M059J (cell line): ENCODE measurements around the gene COL4A6. TPM values are rescaled to one million over a fixed set of nuclear protein-coding genes. Genes with fewer than 3 reads are reported as not detected.
"Not testable (repeated sequence)": the region's sequence is repeated elsewhere in the genome, so short reads cannot be mapped to it uniquely, and the experiment has no call there.

Experiments used
- DNase-seq: peaks from one replicate; pipeline ENCODE4 v3.0.0-alpha.2; 2012; ENCODE audit warnings: low read depth
- total RNA-seq: library from RNA; depleted of rRNA; stranded (reverse); fragments of >200 nt; shearing (Covaris generic); gene quantifications from 2 replicates; pipeline ENCODE4 v1.2.3, GENCODE V29; 2014; rRNA removed

The COL4A6 gene
- 0.47 and 0.94 TPM in 2 replicates for total RNA-seq

DNA sequence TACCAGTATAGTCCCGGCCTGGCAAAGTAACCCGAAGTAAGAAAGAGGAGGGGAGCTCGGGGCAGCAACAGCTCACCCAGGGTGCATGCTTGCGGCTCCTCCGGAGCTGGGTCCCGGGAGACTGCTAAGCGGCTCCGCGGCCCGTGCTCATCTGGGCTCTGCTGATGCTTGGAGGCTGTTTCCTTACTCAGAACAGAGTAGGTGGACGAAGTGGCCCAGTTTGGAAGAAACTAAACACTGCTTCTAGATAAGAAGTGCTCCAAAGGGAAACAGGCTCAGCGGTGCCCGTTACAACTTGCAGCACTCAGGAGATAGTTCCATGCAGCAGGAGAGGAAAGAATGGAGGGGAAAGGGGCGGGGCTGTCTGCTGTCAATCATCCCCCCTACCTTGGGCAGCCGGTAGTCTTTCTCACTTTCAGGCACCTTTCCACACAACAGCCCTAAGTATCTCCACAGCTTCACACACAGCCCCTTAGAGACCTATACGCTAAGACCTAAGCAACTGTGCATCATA is at the start of gene COL4A6:
Gene COL4A6 (minus strand): TSS at position 313 of the 514 bp plus-strand sequence. CDS start 226 bp downstream, at position 87.
- peak; percentile 9 for DNase-seq

DNA sequence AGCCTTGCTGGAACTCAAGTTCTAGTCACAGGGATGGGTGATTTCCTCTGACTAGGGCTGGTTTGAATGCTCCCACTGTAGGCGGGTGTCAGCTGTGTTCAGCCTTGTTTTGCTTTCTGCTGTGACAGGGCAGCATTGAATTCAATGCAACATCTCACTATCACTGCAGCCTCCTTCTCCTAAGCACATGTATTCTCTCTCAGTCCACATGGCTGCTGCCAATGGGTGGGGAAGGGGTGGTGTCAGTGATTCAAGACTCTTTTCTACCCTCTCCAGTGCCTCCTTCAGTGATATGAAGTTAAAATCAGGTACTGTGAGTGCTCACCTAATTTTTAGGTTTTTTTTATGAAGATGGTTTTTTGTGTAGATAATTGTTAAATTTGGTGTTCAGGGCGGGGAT is 47.7 kb upstream of the COL4A6 start:
- DNase-seq, result no peak

DNA sequence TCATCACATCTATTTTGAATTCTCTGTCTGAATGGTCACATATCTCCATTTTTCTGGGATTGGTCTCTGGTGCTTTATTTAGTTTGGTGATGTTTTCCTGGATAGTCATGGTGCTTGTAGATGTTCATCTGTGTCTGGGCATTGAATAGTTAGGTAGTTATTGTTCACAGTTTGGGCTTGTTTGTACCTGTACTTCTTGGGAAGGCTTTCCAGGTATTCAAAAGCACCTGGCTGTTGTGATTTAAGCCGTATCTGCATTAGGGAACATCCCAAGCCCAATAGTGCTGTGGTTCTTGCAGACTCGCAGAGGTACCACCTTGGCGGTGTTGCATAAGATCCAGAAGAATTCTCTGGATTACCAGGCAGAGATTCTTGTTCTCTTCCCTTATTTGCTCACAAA is 46.0 kb upstream of the COL4A6 start:
- DNase-seq, result no peak

DNA sequence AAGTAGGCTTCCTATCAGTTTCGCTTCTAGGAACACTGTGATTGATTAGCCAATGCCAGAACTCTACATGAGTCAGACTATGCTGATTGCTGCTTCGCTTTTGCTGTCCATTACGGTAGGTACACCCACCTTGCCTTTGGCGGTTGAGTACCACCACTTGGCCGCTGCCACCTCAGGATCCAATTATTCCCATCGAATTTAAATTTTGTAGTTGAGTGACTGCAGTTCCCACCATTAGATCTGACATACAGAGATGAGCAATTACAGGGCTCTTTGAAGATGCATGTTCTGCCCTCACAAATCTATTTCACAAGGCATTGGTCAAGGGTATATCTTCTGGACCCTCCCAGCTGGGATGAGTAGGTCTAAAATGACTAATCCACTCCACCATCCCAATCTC is 43.3 kb upstream of the COL4A6 start:
- not testable (repeated sequence) for DNase-seq

DNA sequence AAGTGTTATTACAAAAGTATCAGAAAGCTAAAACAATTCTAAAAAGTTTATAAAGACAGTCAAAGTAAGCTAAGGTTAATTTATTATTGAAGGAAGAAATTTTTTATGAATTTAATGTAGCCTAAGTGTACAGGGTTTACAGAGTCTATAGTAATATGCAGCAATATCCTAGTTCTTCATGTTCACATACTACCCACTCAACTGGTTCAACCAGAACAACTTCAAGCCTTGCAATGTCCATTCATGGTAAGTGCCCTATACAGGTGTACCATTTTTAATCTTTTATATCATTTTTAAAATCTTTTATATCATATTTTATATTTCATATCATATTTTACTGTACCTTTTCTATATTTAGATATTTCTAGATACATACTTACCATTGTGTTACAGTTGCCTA is 35.8 kb upstream of the COL4A6 start:
- DNase-seq, result no peak

DNA sequence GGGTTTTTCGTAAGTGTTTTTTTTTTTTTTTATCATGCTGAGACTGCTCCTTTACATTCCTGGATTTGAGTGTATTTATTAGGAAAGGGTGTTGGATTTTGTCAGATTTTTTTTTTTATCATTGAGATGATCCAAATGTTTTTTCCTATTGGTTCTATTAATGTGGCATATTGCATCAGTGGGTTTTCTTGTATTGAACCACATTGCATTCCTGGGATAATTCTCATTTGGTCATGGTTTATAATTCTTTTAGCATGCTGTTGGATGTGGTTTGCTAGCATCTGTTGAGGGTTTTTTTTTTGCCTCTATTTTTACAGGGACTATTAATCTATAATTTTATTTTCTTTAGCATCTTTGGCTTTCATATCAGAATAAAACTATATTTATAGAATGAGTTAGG is 30.3 kb upstream of the COL4A6 start:
- DNase-seq, result peak; percentile 5

DNA sequence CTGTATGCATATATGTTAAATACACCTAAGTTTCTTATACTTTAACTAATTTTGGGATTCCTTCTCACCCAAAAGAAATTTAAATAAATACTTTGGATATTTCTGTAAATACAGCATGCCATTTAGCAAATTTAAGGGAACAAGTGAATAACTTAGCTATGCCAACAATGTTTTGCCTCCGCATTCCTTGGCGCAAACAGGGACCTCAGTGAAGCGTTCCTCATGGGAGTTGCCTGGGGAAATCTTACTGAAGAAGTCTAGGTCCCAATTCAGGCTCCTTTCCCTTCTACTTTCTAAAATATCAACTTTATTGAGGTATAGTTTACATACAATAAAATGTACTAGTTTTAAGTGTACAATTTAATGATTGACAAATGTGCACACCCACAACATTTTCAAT is 26.4 kb upstream of the COL4A6 start:
- peak; percentile 12 for DNase-seq

DNA sequence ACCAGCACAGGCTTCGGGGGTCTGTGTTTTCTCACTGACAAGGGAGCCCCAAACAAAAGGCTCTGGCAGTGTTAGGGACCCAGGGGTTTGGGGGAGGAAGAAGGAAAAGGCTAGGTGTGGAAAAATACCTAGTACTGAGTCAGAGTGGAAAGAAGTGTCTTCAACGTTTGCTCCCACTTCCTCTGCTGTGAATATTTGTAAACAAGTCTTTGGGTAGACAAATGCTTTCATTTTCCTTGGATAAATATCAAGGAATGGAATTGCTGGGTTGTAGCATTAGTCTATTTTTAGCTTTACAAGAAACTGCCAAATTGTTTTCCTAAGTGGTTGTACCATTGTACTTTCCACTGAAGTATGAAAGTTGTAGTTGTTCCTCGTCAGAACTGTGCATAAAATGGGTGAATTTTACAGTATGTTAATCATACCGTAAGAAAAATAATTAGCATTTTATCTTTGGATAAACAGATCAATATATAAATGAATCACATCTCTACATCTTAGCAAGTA is 18.8 kb upstream of the COL4A6 start:
- peak; percentile 19 for DNase-seq

DNA sequence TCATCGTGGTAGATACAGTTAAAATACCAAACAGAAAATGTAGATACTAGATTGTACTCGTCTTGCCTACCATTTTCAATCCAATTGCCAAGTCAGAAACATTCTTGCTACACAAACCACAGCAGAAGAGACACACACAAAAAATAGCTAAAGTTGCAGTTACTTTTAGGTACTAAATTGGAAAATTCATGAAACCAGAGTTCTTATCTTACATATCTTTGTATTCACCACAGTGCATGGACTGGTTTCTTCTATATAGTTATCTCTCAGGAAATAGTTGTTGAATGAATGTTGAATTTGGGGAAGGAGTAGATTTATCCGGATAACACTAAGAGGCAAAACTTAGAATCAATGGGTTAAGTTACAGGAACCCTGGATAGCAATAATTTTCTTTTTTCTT is 15.6 kb upstream of the COL4A6 start:
- DNase-seq, result no peak

DNA sequence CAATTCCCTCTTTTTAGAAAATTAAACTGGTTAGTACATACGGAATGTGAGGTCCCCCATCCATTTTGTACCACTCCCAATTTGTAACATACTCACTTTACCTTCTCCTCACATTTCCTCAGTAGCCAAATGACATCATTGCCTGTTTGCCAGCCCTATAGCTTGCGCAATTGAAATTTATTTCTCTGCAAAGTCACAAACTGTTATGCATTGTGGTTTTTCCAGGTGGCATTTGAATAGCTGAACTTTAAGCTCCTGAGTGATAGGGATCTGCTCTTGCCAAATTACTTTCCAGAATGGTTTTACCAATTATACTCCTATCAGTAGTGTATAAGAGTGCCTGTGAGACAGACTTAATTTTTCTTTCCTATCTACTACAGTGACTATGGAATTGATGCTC is 9.1 kb upstream of the COL4A6 start:
- DNase-seq, result peak; percentile 49

DNA sequence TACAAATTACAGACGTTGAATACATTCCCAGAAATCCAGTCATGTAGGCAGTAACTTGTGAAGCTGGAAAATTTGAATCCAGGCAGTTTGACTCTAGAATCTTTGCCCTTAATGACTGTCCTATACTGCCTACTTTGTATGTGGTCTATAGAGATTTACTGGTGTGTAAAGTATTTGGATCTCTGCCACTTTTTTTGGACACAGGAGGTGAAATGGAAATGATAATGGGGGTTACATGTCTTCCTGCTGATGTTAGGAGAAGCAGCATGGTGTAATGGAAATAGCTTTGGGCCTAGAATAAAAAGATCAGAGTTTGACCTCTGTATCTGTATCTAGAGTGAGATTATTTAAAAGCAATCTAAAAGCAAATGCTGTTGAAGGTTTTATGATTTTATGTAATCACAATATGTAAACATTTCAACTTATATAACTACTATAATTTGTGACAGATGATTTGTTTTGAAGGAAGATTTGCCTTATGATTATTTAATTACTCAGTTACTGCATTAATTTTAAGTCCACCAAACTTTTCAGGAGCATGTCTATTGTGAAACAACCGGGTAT is 4.8 kb upstream of the COL4A6 start:
- no peak for DNase-seq

DNA sequence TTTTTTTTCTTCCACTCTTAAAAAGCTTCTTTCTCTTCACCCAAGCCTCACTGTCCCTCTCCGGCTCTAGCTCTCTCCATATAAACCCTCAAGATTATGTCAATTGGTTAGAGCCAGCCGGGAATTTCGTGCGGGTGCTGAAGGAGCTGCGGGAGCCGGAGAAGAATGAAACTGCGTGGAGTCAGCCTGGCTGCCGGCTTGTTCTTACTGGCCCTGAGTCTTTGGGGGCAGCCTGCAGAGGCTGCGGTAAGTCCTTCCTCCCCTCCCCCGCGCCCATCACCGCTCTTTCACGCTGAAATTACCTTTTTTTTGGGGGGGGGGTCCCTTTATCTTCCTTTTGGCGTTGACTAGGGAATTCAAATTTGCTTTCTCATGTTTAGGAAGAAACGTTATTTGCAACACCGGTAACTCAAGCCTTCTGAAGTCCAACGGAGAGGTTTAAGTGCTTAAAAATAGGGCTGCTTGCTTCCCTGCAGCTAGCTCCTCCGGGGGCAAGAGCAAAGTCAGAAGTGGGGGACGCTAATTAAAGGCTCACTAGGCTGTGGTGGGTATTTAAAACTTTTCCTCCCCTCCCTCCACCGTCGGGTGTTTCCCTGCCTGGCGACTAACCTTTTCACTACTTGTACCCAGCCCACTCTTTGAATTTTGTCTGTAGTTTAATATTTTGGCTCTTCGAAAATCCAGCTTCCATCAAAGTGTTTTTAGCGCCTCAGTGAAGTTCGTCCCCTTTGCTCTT is 1.9 kb upstream of the COL4A6 start:
- DNase-seq, result peak; percentile 17

DNA sequence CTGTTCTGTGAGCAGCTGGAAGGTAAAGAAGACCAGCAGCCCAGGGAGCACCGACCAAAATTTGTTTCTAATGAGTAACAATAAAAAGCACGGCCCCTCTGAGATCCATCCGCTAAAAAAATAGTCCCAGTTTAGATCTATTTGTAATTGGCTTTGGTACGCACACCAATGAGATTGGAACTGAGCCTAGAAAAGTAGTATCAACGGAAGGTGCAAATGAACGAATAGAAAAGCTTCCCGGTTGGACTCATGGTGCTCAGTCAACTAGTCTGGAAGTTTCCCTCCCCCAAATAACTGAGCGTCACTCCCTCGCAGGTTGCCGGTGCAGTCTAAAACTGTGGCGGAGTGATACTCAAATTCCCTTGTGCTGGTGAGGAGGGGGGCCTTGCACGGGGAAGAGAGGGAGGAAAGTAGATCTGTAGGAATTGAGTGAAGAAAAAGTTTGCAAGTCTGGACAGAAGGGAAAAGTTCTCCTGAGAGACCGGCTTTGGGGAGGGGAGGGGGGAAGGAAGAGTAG is 1.3 kb upstream of the COL4A6 start, which contains the start of gene COL4A5:
Gene COL4A5 (plus strand): TSS at position 413 of the 517 bp plus-strand sequence. CDS start 288 bp downstream, outside the sequence.
- peak; percentile 70 for DNase-seq

DNA sequence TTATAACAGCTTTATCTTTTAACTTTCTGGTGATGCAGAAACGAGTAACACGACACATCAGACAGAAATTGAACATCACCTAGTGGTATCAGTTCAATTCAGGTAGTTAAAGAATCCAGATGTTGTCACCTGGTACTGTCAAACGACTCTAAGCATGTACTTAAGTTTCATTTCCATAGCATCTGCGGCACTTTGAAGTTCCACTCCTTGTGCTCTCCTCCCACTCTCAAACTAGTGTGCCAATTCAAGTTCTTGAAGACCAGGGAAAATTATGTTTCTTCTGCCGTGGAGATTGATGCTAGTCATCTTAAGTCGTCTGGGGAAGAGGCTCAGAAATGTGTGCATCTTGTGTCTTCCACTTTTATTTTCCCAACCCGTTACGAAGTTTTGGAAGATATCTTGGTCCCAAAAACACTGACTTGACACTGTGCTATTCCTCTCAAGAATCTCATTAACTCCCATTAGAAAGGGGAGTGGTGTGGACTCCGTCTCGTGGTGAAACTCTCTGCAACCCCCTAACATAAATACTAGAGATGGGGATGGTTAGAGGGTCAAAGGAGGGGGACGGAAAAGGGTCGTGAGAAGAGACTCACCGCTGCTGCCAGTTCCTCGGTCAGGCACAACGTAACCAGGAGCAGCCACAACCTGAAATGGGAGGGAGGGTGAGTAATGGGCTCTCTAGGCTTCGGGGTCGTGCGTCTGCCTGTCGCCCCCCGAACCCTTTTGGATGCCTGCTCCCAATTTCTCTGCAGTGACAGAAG is 693 bp downstream of the COL4A6 start:
- no peak for DNase-seq

DNA sequence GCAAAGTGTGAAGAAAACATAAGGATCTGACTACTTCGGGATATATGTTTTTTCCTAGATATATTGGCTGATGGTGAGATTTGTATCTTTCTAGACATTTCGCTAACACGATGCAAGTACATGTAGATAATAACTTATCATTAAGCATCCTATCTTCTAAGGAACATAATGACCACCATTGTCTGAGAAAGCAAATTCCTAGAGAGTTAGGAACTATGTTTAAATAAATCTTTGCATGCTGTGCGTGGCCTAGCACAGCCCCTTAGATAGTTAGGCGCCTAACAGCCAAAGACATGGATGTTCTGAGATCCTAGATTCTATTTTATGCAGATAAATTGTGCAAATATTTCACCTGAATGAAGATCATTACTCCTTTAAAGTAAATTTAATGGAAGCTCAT is 3.0 kb downstream of the COL4A6 start:
- DNase-seq, result no peak

DNA sequence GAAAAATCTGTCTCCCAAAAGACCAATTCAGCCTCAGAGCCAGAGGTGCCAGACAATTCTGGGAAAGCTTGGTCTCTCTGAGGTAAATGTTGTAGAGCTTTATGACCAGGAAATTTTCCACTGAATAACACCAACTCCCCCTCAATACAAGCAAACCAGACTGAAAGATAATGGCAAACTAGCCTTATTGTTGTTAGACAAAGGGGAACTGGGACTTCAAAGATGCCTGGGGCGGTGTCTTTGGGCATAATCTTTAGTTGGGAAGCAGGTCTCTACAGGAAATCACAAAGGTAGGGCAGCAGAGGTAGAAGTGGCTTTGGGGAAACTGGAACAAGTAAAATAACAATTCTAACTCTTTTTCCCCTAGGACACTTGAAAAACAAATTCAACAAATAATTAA is 12.0 kb downstream of the COL4A6 start:
- no peak for DNase-seq

DNA sequence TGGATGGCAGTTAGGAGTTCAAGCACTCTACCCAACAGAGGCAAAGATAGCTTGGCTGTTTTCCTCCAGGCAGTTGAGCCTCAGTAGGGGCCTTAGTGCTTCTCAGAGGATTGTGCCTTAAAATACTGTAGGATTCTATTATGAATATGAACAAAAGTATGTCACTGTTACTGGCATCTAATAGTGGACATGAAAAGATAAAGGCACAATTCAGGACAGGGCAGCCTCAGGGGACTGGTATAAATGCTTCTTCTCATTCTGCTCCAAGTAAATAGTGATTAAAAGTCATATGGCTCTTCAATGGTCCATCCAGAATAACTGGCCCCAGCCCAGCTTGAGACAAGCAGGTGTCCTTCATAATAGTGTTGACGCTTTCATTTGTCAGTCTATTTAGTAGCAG is 17.7 kb downstream of the COL4A6 start:
- no peak for DNase-seq

DNA sequence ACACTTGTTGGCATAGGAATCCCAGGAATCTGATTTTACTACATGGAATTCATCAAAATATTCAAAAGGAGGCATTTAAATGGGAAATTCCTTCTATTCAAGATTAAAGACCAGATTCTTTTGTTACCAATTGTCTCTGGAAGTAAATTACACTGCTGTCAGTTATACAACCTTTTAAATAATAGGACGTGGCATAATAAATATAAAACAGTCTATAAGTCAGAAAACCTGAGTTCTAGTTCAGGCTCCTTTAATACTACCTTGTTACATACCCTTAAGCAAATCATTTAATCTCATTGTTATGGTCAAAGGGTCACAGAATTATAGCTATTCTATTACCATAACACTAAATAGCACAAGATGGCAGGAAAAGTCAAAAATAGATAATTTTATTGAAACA is 18.8 kb downstream of the COL4A6 start:
- no peak for DNase-seq

DNA sequence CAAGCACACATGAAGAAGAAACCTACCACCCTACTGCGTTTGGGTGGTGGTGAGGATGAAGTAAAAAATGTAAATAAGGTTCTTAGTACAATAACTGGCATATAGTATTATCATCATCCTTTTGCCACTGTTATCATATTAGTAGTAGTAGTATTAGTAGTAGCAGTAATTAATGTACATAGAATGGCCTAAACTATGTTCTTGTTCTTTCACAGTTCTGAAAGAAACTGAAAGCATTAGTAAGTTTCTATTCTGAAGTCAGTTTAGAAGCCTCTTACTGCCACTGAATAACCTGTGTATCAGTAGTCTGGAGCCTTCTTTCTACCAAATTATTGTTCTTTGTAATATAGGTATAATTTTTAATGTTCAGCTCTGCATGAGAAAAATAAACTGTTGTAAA is 21.0 kb downstream of the COL4A6 start:
- no peak for DNase-seq

DNA sequence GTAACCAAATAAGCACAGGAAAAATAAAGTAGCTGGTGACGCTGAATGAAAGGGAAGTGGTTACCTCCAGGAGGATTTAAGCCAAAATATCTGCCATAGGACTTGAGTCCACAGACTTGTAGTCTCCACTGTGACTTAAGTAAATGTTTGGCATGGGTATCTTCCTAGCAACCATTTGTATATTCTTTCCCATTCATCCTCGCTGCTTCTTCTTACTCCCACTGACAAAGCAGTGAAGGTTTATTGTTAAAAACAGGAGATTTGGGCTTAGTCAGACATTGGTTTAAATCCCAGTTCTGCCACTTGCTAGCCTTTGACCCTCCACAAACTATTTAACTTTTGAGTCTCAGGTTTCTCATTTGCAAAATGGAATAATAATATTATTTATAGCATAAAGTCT is 22.3 kb downstream of the COL4A6 start:
- peak; percentile 60 for DNase-seq

DNA sequence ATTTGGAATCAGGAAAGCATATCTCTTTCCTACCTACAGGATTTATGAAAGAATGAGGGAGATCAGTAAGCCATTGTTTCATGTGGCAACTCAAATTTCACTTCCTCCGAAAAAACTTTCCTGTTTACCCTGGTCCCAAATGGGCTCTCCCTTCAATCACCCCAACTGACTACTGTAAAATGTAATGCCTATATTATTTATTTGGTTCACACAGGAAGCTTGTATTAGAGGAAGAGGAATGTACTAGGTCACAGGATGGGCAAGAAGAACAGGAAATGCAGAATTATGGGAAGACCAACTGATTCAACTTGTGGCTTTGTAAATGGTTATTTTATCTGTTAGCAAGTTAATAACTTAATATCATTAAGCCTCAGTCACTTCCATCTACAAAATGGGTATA is 23.1 kb downstream of the COL4A6 start:
- no peak for DNase-seq

DNA sequence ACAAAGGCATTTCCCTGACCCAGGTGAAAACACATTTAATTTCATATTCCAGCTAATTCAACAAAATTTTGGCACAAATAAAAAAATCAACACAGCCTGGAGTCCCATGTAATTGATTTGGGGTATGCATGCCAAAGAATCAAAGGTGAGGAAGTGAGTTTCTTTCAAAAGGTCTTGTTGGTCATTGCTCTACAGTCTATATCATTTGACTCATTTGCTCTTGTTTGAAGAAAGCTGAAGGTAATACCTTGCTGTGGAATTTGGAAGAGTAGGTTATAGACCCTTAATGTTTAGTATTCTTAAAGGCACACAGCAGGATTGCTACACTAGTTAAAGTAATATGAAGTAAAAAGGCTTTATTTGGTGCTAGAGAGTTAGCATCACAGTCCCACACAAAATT is 25.4 kb downstream of the COL4A6 start:
- DNase-seq, result no peak
